Stomach (tissue), 9 donors: ENCODE data around the gene PGAP6. TPM values are rescaled to one million over a fixed set of nuclear protein-coding genes. Genes with fewer than 3 reads are reported as not detected.
A peak's percentile ranks its signal among the peaks of the same experiment; 100 is the strongest.
"Not testable (repeated sequence)": the region's sequence is repeated elsewhere in the genome, so short reads cannot be mapped to it uniquely, and the experiment has no call there.

Source experiments
- DNase-seq, 2 donors: peaks; one replicate each; pipeline versions ENCODE4 v3.0.0 to v3.0.0-alpha.2; 2013 to 2019
- H3K27ac ChIP-seq, 5 donors: fragments of 200-600 bp in 4 of 5; sonication (generic) in 4 of 5; one replicate each; pipeline ENCODE4 v1.5.1; 2013 to 2019; ENCODE audit warnings: mild to moderate bottlenecking in 1 of 5, moderate library complexity in 1 of 5
- H3K27me3 ChIP-seq, 3 donors: fragments of 200-600 bp; sonication (generic); one replicate each; pipeline ENCODE4 v1.5.1; 2017 to 2019; ENCODE audit warnings: mixed run types in 1 of 3
- H3K36me3 ChIP-seq, 4 donors: fragments of 200-600 bp; sonication (generic); 1 replicate in 3 of 4; 2 replicates in 1 of 4; pipeline ENCODE4 v1.5.1; 2016 to 2019
- H3K4me1 ChIP-seq, 4 donors: fragments of 200-600 bp; sonication (generic); one replicate each; pipeline ENCODE4 v1.5.1; 2016 to 2019
- H3K4me3 ChIP-seq, 4 donors: fragments of 200-600 bp; sonication (generic) in 3 of 4; one replicate each; pipeline ENCODE4 v1.5.1; 2016 to 2019; ENCODE audit warnings: mild to moderate bottlenecking in 1 of 4
- H3K9me3 ChIP-seq, 4 donors: fragments of 200-600 bp; sonication (generic); one replicate each; pipeline ENCODE4 v1.5.1; 2016 to 2019
- CTCF ChIP-seq, 7 experiments: fragments of 450-650 bp in 4 of 7; fragments of 200-600 bp in 3 of 7; sonication (generic) in 3 of 7; IDR thresholded peaks; one replicate each; pipeline ENCODE4 v1.5.1; 2016 to 2019; ENCODE audit warnings: antibody characterized with exemption in 7 of 7, control low read depth in 2 of 7, mild to moderate bottlenecking in 1 of 7
- EP300 ChIP-seq: sonication (generic); formaldehyde crosslinking; IDR thresholded peaks from one replicate; pipeline ENCODE4 v1.6.1; 2017; ENCODE audit warnings: antibody characterized with exemption
- POLR2A ChIP-seq, 4 donors: fragments of 450-650 bp; IDR thresholded peaks; one replicate each; pipeline ENCODE4 v1.6.1; 2016; ENCODE audit warnings: antibody characterized with exemption in 4 of 4, control low read depth in 2 of 4, mild to moderate bottlenecking in 1 of 4, moderate library complexity in 1 of 4
- POLR2AphosphoS5 ChIP-seq, 3 donors: sonication (generic); formaldehyde crosslinking; IDR thresholded peaks; one replicate each; pipeline ENCODE4 v1.6.1; 2016; ENCODE audit warnings: antibody characterized with exemption in 3 of 3
- WGBS, 5 donors: extraction: QIAGEN DNeasy Blood & Tissue Kit in 3 of 5; methylation state at CpG; one replicate each; pipeline versions ENCODE4 v1.1.5 to v1.1.7; 2013 to 2018; 5-methylcytosine and 5-hydroxymethylcytosine counted together
- intact Hi-C: fragments of 100-400 bp; cut with DNase I; formaldehyde crosslinking; loops from one replicate; pipeline ENCODE4 v1.15.1; 2023; ENCODE audit warnings: low total_unique reads
- polyA plus RNA-seq, 3 donors: library from polyadenylated mRNA; stranded (reverse); fragments of 200-250 nt; gene quantifications; one replicate each; pipeline ENCODE4 v1.2.3, GENCODE V29; 2013
- total RNA-seq, 5 donors: library from RNA; depleted of rRNA; stranded (reverse); fragments of >200 nt; gene quantifications; one replicate each; pipeline versions ENCODE4 v1.1.0 to v1.2.3, GENCODE V29; 2014 to 2016
- donor health status: healthy with polysubstance abuse.
- donor health status: Bipolar disorder and iron deficiency.
- donor health status: healthy.

Gene PGAP6
- total and polyA plus RNA-seq, 8 donors, result 20.7 to 364 (median 91.5) TPM

- TF ChIP-seq CTCF (IDR thresholded peaks at IDR 0.05) (no peak), POLR2AphosphoS5 (IDR thresholded peaks at IDR 0.05) (peak; percentile 69 to 89 (median 71))
- H3K9me3 ChIP-seq, result no peaks in the 10 kb centered on the region
- H3K27ac ChIP-seq, result peak overlapping the region; percentile 92 to 98 (median 95)
- intact Hi-C loops, result no loop called here
- DNase-seq, result peak; percentile 35 to 41
- peaks cover 21 to 49% (median 43%) of the 10 kb centered on the region in 4 donors for H3K4me1 ChIP-seq
- peak overlapping the region; percentile 54 to 83 (median 69) for H3K4me3 ChIP-seq
- no peaks in the 10 kb centered on the region for H3K27me3 ChIP-seq
- H3K36me3 ChIP-seq, result no peaks in the 10 kb centered on the region
- 34 to 63% (median 51%) methylated on average over 14 to 20 of the region's 20 CpGs for WGBS, 5 donors
Observed at GRCh38 chr16:424033-424622, 42.4 kb upstream of the PGAP6 start.

- H3K27ac ChIP-seq, H3K9me3 ChIP-seq, H3K27me3 ChIP-seq, H3K36me3 ChIP-seq, intact Hi-C loops, H3K4me3 ChIP-seq, DNase-seq: not testable (repeated sequence)
- H3K4me1 ChIP-seq, result peaks cover 15 to 35% (median 26%) of the 10 kb centered on the region in 4 donors
- WGBS, 5 donors, result 88 to 95% (median 94%) methylated on average over 13 of the region's 13 CpGs
Observed at GRCh38 chr16:422179-422578, 40.4 kb upstream of the PGAP6 start.

- H3K9me3 ChIP-seq, intact Hi-C loops, H3K4me1 ChIP-seq, H3K4me3 ChIP-seq, H3K27ac ChIP-seq, DNase-seq, H3K27me3 ChIP-seq: not testable (repeated sequence)
- 88 to 100% (median 95%) methylated on average over 3 of the region's 3 CpGs for WGBS, 5 donors
- H3K36me3 ChIP-seq, result peaks cover 11 to 22% (median 21%) of the 10 kb centered on the region in 4 donors
Observed at GRCh38 chr16:415170-415498, 33.4 kb upstream of the PGAP6 start.

- H3K27me3 ChIP-seq, result no peaks in the 10 kb centered on the region
- no peak for DNase-seq
- H3K9me3 ChIP-seq, result no peaks in the 10 kb centered on the region
- H3K36me3 ChIP-seq, result peaks cover 11 to 27% (median 27%) of the 10 kb centered on the region in 4 donors
- TF ChIP-seq EP300 (no peak), CTCF (IDR thresholded peaks at IDR 0.05) (no peak), POLR2AphosphoS5 (IDR thresholded peaks at IDR 0.05) (no peak), POLR2A (IDR thresholded peaks at IDR 0.05) (no peak)
- no peaks in the 10 kb centered on the region for H3K4me1 ChIP-seq
- intact Hi-C loops, result no loop called here
- H3K4me3 ChIP-seq, result no peak overlapping the region
- H3K27ac ChIP-seq, result no peak overlapping the region
- 86 to 93% (median 89%) methylated on average over 19 to 21 of the region's 21 CpGs for WGBS, 5 donors
Observed at GRCh38 chr16:414395-415169, 32.8 kb upstream of the PGAP6 start.

- 94 to 96% (median 94%) methylated on average over 12 to 26 of the region's 26 CpGs for WGBS, 5 donors
- Histone ChIP-seq H3K9me3 (no peaks in the 10 kb centered on the region), H3K27me3 (no peaks in the 10 kb centered on the region), H3K27ac (no peak overlapping the region), H3K36me3 (peaks cover 11 to 45% (median 37%) of the 10 kb centered on the region in 4 donors), H3K4me1 (no peaks in the 10 kb centered on the region), H3K4me3 (no peak overlapping the region)
- DNase-seq, result no peak
- no peak for TF ChIP-seq POLR2AphosphoS5 (IDR thresholded peaks at IDR 0.05)
- TF ChIP-seq EP300, result no peak
- TF ChIP-seq CTCF (IDR thresholded peaks at IDR 0.05), result no peak
- TF ChIP-seq POLR2A (IDR thresholded peaks at IDR 0.05), result no peak
- intact Hi-C loops, result no loop called here
Observed at GRCh38 chr16:411576-412265, 29.9 kb upstream of the PGAP6 start.
